Hematopoietic multipotent progenitor cell treated with erythropoietin and hydrocortisone succinate and interleukin-3 and kit ligand, for 15 days (in vitro differentiated cells): Measurements from ENCODE around the gene AP2B1.

Source experiments
- DNase-seq: peaks from one replicate; pipeline ENCODE4 v3.0.0-alpha.2; 2015; ENCODE audit warnings: low spot score

The AP2B1 gene

GRCh38 chr17:35730400-35731005 lies 143.4 kb downstream of the AP2B1 start:
- no peak for DNase-seq

DNA sequence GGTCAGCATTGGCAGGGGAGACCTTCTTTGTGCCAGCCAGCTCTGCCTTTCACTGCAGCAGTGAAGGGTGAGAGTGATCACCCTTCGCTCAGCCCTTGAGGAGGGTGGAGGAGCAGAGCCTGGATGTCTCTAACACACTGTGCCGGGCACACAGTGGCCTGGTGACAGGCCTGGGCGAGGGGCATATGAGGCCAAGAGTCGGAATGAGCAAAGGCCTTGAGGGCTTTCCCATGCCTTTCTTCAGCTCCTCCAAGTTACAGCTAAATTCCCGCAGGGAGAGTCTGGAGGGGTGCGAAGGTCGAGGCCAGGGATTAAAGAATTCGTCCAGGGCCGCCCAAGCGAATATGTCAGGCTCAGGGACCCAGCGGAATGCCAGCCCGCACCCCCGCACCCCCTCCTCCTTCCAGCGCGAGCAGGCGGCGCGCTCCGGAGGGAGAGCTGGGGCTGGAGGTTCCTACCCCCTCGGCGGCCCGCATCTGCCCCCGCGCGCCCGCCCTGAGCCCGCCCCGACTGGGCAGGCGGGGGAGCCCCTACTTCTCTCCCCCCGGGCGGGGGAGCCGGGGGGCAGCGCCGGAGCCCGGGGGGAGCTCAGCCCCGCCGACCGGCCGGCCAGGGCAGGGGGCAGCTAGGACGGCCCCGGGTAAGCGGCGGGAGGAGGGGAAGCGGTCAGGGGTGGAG lies 144.3 kb downstream of the AP2B1 start, which contains the start of gene RASL10B:
TSS of gene RASL10B (plus strand) at position 401 of the 678 bp plus-strand sequence. CDS start 3,546 bp downstream, outside the sequence.
- DNase-seq: no peak

DNA sequence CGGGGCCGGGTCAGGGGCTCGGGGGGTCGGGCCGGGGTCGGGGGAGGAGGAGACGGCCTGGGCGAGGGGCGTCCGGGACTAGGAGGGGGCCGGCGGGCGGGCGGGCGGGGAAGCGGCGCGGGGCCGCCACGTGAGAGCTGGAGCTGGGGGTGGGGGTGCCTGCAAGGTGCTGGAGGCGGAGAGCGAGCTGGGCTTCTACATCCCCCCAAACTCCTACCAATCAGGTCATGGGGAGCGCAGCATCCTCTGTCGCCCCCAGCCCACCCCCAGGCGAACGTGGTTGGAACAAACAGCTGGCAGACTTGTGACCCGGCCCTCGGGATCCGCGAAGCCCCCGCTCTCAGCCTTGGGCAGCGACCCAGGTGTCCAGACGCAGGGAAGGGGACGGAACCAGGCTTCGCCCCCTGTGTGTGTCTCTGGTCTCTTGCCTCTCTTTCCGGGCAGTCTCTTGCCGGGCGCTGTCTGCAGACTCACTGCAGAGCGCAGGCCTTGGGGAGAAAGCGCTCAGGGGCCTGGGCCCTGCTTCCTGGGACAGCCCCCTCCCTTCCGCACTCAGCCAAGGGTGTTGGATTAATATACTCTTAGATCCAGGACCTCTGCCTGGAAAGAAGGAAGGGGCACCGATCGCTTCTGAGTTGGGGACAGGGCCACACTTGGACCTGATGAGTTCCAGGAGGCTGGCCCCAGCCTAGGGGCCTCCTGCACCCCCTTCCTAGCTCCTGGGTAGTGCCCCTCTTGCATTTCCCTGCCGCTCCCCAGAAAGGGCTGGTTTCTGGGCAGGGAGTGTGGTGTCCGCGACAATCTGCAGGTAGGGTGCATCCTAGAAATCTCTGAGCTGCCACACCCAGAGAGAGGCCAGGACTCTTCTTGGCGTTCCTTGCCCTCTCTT lies 145.0 kb downstream of the AP2B1 start:
- no peak for DNase-seq

DNA sequence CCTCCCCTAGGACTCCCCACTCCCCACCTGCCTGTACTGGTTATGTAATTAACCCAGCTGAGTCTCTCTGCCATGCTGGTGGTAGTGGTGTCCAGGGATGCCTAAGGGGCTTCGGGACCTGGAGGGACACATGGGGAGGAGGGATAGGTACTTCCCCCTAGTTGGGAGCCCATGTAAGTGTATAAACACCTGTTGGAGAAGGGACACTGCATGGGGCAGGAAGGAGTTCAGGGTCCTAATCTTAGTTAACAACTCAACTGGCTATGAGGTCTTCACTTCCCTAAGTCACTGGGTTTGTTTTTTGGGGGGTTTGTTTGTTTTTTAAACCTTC lies 145.6 kb downstream of the AP2B1 start:
- no peak for DNase-seq

GRCh38 chr17:35733366-35733765 lies 146.2 kb downstream of the AP2B1 start:
- no peak for DNase-seq

GRCh38 chr17:35734396-35734795 lies 147.3 kb downstream of the AP2B1 start:
- no peak for DNase-seq

GRCh38 chr17:35735036-35735805 lies 148.1 kb downstream of the AP2B1 start:
- DNase-seq: no peak

- DNase-seq: no peak
These were observed 149.1 kb downstream of the AP2B1 start for GRCh38 chr17:35736236-35736635.

DNA sequence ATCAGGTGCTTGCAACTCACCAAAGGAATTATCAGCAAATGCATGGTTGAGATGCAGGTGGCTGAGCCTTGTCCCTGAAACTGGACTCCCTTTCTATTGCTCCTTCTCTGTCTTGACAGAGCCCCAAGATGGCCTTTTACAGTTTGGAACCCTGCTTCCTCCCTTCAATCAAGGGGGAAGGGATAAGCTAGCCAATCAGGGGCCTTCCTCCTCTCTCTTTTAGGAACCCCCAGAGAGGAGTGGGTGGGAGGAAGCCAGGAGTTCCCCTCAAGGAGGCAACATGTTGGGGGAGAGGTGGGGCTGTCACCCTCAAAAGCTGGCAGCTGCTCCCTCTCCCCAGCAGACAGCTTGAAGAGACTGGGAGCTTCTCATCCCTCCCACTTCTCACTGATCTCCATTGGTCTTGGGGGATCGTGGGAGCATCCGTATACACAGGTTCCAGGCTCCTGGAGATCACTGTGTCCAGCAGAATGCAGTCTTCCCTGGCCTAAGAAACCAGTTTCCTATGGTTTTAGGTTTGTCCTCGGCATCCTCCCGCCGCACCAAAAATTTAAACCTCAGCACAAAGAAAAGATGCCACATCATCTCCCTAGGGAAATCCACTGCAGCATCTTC lies 151.5 kb downstream of the AP2B1 start:
- no peak for DNase-seq

- DNase-seq: no peak
These were observed 153.1 kb downstream of the AP2B1 start for GRCh38 chr17:35740216-35740615.

- DNase-seq: no peak
These were observed 154.1 kb downstream of the AP2B1 start for GRCh38 chr17:35740997-35741931.

DNA sequence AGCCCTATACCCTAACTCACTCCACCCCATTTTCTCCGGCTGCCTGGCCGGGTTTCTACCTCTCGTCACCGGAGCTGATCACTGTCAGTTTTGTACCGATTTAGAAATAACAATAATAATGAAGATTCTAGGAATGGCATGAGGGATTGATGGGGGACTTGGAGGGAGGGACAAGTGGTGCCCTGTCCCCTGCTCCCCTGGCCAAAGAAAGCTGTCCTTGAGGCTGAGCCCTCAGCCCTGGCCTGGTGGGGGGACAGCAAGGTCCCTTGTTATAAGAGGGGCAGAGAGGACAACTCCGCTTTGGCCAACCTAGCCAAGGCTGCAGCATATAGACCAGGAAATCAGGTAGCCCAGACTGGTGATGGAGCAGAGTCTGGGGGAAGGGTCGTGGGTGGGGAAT lies 155.4 kb downstream of the AP2B1 start:
- DNase-seq: no peak

DNA sequence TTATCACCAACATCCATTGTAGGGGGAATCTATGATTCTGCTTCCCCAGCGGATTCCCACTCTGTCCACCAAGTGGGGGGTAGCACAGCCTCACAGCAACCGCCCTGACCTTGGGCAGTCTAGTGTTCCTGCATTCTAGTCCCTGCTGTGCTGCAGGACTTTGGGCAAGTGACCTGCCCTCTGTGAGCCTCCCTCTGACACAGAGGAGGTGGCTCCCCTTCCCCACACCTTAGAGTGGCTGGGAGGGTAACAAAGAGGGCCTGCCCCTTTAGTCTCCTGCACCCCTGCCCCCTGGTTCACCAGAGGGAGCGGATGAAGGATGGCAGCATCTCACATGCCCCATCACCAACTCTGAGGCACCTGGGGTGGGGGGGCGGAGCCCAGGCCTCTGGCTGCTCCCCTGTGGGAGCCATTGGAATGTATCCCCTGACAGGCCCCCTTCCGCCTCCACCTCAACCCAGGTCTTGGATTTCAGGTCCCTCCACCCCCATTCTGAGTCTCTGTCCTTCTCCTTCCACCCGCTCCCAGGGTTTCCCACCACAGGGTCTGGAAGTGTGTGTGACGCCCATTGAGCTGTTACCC lies 155.9 kb downstream of the AP2B1 start:
- no peak for DNase-seq

DNA sequence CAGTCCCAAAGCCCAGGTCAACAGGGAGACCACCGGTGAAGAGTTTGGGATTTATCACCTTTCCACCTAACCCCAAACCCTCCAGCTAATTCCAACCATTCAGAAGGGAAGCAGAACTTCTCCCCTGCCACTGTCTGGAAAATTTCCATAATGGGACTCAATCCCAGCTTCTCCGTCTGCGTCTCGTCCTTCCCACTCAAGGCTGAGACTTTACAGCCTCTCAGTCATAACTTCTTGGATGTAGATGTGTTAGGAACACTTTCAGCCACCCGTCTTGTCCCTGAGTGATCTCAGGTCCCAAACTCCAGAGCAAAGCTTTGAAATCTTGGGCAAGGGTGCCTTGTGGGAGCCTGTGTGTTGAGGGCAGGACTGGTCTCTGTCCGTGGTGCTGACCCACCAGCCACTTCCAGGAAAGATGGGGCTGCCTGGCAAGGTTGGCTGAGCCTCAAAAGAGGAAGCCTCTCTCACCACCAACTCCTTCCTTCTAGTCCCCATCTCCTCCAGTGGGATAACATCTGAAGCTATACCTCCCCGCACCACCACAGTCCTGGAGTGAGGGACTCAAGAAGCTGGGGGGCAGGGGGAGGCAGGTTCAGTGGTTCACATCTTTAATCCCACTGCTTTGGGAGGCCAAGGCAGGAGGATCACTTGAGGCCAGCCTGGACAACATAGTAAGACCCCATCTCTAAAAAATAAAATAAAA lies 156.7 kb downstream of the AP2B1 start:
- no peak for DNase-seq

- DNase-seq: no peak
These were observed 157.7 kb downstream of the AP2B1 start for GRCh38 chr17:35744830-35745229.

DNA sequence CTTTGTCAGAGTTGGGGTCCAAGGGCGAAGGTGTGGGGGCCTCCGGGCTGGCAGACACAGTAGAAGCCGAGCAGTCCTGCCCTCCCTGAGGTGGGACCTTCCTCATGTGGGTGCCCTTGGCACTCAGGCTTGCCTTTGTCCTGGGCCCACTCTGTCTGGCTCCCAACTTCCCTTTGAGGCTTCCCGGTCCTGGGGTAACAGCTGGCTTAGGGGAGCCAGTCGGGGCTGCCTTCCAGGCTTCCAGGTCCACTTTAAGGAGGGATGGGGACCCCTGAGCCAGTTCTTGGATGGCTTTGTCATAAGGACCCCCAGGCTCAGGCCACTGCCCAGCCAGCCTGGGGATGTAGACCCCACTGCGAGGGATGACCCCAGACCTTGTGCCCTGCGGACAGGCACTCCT lies 158.1 kb downstream of the AP2B1 start:
- no peak for DNase-seq

GRCh38 chr17:35745749-35746320 lies 158.7 kb downstream of the AP2B1 start:
- DNase-seq: no peak

DNA sequence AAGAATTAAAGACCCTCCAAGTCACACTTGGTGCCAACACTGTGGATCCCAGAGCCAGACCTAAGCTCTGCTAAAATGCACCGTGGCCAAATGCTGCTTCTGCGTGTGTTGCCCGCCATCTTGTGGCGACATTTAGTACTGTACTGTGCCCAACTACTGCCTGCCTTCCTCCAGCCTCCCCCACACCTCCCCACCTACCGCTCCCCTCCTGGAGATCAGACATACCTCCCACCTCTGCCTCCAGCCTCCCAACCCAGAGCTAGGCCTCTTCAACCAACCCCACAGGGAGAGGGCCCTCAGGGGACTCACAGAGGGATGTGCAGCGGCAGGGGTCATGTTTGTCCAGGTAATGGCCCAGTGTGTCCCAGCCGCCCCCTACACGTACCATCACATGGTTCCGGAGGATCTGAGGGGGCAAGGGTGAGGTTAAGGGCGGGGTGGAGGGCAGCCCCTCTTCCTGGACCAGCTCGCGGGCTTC lies 160.5 kb downstream of the AP2B1 start:
- DNase-seq: peak; percentile 80

DNA sequence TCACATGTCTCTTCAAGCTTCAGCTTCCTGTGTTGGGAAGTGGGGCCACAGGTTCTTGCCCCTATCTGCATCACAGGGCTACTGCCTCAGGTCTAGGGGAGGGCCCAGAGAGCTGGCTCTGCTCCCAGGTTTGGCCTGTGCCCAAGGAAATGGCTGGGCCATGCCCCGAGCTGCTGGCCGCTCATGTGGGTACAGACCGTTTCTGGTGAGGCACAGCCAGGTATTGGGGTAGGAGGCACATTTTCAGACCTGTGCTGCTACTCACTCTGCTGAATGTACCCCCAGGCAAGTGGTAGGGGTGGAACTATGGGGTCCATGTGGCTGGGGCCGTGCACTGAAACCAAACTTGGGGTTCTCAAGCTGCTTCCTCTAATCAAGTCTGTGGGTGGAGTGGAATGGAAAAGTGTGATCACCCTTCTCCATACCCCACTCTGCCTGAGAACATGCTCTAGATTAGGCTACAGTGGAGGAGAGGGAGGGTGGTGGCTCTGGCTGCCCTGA lies 161.3 kb downstream of the AP2B1 start:
- peak; percentile 66 for DNase-seq
